Right renal cortex interstitium (tissue), 3 donors: ENCODE measurements around the gene ANKRD45. TPM values are rescaled to one million over a fixed set of nuclear protein-coding genes. Genes with fewer than 3 reads are reported as not detected.
"Not testable (repeated sequence)": the region's sequence is repeated elsewhere in the genome, so short reads cannot be mapped to it uniquely, and the experiment has no call there.

Experiments used
- DNase-seq, 3 donors: peaks; one replicate each; pipeline ENCODE4 v3.0.0-alpha.2; 2013; ENCODE audit warnings: low read depth in 3 of 3, low spot score in 2 of 3
- polyA plus RNA-seq, 3 donors: library from polyadenylated mRNA; unstranded; fragments of 120-200 nt; gene quantifications; one replicate each; pipeline ENCODE4 v1.2.1, GENCODE V29; 2013; ENCODE audit not compliant: insufficient read length in 3 of 3

ANKRD45 gene
- polyA plus RNA-seq, 3 donors: 6.2 to 7.6 (median 7.0) TPM

- no peak for DNase-seq
Observed at GRCh38 chr1:173646656-173647055, 23.0 kb downstream of the ANKRD45 start.

- not testable (repeated sequence) for DNase-seq
Observed at GRCh38 chr1:173642450-173643139, 27.1 kb downstream of the ANKRD45 start.

DNA sequence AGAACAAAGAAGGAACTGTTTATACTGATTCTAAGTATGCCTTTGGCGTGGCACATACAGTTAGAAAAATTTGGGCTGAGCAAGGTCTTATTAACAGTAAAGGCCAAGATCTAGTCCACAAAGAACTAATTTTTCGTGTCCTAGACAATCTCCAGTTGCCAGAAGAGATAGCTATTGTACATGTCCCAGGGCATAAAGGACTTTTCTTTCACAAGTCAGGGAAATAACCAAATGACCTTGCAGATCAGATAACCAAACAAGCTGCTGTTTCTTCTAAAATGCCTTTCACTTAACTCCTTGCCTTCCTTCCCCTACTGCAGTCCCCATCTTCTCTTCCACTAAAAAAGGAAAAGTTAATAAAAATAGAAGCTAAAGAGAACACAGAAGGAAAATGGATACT is 30.5 kb downstream of the ANKRD45 start:
- no peak for DNase-seq

DNA sequence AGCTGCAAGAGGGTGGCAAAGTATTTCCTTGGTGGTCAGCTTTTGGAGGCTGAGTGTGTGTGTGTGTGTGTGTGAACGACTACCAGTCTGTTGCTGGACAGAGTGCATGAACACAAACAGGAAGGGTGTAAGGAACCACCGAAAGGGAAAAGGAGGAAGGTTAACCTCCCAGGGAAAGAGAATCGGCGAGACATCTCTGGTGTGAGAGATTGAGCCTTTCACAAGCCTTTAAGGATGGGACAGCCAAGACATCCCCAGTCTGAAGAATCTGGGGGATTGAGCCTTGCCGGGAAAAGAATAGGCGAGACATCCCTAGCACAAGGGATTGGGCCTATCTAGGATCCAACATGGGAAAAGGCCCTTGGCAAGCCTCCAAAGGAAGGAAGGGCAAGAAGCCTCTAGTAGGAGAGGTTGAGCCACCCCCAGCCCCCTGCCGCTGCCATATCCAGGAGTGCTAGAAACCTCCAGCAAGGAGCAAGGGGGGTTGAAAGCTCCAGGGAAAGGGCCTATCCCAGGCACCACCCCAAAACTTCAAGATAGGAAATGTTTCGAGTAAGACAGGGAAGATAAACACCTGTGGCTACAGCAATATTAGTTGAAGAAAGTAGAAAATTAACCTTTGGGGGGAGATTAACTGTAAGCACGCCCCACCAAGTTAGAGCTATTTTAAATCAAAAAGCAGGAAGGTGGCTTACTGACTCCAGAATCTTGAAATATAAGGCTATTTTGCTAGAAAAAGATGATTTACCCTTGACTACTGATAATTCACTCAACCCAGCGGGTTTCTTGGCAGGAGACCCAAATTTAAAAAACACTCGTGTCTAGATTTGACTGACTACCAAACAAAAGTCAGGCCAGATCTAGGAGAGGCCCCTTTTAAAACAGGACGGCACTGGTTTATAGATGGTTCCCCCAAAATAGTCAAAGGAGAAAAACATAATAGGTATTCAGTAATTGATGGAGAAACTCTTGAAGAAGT is 31.3 kb downstream of the ANKRD45 start:
- no peak for DNase-seq

DNA sequence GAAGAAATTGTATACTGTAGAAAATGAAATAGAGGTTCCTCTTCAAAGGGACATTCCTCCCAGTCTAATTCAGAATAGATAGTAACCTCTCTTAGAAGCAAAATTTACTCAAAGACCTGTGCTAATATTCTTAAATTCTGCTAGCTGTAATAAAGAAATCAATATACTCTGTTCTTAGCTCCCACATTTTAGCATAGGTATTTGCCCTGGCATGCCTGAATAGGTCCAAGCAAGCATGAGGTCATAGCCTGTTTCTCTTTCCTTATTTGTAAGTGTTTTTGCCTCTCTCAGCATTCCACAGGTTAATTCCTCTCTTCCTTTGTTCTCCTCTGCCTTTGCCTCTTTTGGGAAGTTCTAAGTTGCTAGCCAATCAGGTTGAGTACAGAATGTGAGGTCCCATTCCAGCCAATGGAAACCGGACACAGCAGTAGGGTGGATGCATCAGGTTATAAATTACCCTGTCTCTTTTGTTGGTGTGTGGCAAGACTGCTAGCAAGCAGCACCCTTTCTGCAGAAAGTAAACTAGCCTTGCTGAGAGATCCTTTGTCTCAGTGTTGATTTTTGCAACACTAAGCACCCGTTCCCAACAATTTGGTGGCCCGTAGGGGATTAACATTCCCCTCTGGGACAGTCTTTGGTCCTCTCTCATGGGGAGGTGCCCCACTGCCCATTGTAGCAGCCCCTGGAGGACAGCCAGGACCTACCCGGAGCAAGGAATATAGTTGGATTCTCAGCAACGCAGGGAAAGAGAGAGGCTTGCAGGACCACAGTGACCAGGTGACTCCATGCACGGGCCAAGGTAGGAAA is 32.2 kb downstream of the ANKRD45 start:
- not testable (repeated sequence) for DNase-seq

DNA sequence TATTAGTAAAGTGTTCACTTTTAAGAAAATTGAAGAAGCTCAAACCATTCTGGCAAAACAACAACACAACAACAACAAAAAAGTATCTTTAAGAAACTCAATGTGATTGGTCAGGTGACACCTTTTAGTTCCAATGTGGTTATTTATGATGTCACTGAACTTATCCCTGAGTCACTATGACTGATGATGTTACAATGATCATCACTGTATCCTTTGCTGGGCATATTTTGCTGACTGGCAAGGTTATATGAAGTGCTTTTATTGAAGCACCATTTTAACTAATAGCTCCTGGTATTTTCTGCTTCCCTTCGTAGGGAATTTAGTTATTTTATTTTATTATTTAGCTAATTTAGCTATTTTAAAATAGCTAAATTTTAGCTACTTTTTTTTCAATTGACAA is 34.5 kb downstream of the ANKRD45 start, which contains the start of gene TEX50:
TSS of gene TEX50 (plus strand) at position 223 of the 400 bp plus-strand sequence. CDS start 184 bp downstream, outside the sequence.
- DNase-seq: no peak

GRCh38 chr1:173628888-173629287 is 40.8 kb downstream of the ANKRD45 start:
- no peak for DNase-seq

GRCh38 chr1:173627269-173627668 is 42.4 kb downstream of the ANKRD45 start:
- DNase-seq: no peak

DNA sequence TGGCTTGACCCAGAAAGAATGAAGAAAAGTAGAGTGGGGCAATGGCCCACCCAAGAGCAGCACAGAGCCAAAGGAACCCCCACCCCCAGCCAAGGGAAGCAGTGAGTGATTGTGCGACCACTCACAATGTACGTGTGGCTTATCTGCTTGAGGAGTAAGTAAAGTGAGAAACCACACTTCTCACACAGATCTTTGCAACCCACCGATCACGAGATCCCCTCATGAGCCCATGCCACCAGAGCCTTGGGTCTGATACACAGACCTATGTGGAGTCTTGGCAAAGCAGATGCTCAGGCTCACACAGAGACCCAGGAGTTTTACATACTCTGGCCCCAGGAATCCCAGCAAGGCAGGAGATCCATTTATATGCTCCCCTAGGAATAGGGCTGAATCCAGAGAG is 52.8 kb downstream of the ANKRD45 start:
- DNase-seq: no peak

DNA sequence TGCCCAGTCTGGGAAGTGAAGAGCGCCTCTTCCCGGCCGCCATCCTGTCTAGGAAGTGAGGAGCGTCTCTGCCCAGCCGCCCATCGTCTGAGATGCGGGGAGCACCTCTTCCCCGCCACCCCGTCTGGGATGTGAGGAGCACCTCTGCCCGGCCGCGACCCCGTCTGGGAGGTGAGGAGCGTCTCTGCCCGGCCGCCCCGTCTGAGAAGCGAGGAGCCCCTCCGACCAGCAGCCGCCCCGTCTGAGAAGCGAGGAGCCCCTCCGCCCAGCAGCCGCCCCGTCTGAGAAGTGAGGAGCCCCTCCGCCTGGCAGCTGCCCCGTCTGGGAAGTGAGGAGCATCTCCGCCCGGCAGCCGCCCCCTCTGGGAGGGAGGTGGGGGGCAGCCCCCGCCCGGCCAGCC is 56.6 kb downstream of the ANKRD45 start:
- not testable (repeated sequence) for DNase-seq

- no peak for DNase-seq
Observed at GRCh38 chr1:173608503-173609216, 61.0 kb downstream of the ANKRD45 start.

GRCh38 chr1:173603056-173603591 is 66.5 kb downstream of the ANKRD45 start, which contains the start of gene SLC9C2:
Gene SLC9C2 (minus strand): TSS chr1:173603072. CDS start chr1:173601776, 1,296 bp downstream.
- DNase-seq: no peak

- DNase-seq: no peak
Observed at GRCh38 chr1:173601588-173601987, 68.1 kb downstream of the ANKRD45 start.

DNA sequence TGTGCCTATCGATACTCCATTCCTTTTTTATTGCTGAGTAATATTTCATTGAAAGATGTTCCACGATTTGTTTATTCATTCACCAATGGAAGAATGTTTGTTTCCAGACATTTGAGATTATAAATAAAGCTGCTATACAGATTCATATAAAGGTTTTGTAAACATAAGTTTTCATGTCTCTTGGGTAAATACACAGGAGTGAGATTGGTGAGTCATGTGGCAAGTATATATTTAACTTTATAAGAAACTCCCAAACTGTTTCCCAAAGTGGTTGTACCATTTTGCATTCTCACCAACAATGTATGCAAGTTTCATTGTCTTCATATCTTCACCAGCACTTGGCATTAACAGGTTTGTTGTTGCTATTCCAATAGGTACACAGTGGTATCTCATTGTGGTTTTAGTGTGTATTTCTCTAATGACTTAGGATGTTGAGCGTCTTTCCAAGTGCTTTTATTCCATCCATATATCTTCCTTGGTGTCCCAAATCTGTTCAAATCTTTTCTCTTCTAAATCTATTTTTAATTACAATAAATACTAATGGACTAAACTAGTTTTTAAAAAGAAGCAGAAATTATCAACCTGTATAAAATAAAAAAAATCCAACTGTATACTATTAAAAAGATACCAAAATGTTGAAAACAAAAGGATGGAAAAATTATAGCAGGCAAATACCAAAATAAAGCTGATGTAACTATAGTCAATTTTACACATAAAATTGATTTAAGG is 73.4 kb downstream of the ANKRD45 start:
- DNase-seq: no peak

GRCh38 chr1:173591138-173591537 is 78.5 kb downstream of the ANKRD45 start:
- DNase-seq: not testable (repeated sequence)

DNA sequence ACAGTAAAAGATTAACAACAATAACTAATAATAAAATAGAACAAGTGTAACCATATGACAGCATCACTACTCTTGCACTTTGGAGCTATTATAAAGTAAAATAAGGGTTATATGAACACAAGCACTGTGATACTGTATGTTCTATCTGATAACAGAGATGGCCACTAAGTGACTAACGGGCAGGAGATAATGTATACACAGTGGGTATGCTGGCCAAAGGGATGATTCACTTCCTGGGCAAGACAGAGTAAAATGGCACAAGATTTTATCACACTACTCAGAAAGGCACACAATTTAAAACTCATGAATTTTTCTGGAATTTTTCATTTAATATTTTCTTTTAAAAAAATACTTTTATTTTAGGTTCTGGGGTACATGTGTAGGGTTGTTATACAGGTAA is 79.1 kb downstream of the ANKRD45 start:
- no peak for DNase-seq

DNA sequence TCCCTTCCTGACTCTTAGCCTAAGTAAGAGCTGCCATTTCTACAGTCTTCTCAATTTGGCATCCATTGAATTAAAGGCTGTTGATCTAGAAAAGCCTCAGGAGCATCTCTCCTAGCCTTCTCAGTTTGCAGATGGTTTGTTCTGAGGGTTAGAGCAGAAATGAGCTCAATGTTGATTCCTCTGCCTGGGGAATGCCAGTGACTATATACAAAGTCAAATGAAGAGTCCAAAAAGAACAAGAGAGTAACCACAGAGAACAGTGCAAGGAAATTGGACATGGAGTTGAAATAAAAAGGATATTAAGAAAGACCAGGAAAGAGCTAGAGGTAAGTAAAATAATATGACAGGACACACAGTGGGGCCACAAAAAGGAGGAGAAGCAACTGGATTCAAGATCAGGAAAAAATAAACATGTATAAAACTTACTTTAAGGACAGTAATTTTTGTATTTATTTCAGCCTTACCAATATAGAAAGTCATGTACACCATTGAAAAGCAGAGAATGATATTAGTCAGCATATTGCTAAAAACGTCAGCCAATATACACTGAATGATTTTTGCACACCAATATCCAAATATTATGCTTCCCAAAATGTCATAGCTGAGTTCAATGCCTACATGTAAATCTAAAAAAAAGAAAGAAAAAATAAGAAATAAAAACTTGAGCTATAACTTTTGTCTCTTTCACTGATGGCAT is 88.1 kb downstream of the ANKRD45 start:
- DNase-seq: no peak

- no peak for DNase-seq
Observed at GRCh38 chr1:173580658-173581057, 89.0 kb downstream of the ANKRD45 start.
